ENCODE data around the gene DNAJC13. TPM values are rescaled to one million over a fixed set of nuclear protein-coding genes. Genes with fewer than 3 reads are reported as not detected.

Gene DNAJC13, protein sequence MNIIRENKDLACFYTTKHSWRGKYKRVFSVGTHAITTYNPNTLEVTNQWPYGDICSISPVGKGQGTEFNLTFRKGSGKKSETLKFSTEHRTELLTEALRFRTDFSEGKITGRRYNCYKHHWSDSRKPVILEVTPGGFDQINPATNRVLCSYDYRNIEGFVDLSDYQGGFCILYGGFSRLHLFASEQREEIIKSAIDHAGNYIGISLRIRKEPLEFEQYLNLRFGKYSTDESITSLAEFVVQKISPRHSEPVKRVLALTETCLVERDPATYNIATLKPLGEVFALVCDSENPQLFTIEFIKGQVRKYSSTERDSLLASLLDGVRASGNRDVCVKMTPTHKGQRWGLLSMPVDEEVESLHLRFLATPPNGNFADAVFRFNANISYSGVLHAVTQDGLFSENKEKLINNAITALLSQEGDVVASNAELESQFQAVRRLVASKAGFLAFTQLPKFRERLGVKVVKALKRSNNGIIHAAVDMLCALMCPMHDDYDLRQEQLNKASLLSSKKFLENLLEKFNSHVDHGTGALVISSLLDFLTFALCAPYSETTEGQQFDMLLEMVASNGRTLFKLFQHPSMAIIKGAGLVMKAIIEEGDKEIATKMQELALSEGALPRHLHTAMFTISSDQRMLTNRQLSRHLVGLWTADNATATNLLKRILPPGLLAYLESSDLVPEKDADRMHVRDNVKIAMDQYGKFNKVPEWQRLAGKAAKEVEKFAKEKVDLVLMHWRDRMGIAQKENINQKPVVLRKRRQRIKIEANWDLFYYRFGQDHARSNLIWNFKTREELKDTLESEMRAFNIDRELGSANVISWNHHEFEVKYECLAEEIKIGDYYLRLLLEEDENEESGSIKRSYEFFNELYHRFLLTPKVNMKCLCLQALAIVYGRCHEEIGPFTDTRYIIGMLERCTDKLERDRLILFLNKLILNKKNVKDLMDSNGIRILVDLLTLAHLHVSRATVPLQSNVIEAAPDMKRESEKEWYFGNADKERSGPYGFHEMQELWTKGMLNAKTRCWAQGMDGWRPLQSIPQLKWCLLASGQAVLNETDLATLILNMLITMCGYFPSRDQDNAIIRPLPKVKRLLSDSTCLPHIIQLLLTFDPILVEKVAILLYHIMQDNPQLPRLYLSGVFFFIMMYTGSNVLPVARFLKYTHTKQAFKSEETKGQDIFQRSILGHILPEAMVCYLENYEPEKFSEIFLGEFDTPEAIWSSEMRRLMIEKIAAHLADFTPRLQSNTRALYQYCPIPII (N-terminal part only)
- total RNA-seq = 72.4 TPM

GRCh38 chr3:132416807-132417694, at the start of gene DNAJC13:
Gene DNAJC13 (plus strand): TSS chr3:132417502. CDS start chr3:132434551, 17,049 bp downstream.

Other genes starting within 250 kb of the DNAJC13 start
- gene ACP3, start 100.1 kb upstream of the DNAJC13 start, total RNA-seq = 1.2 TPM
- not detected for gene ACKR4, start 179.8 kb downstream of the DNAJC13 start, total RNA-seq
- gene ACAD11, start 242.3 kb downstream of the DNAJC13 start, total RNA-seq = 34.6 TPM
- 91.3 TPM for gene UBA5, start 242.8 kb downstream of the DNAJC13 start, total RNA-seq

All from diencephalon (tissue), 1 donor.